IMR-90 (cell line): ENCODE measurements around the gene CGB1. TPM values are rescaled to one million over a fixed set of nuclear protein-coding genes. Genes with fewer than 3 reads are reported as not detected.

Source experiments
- ATAC-seq: fragments of 200-7000 bp; cut with Tn5 transposase; 2 replicates; pipeline ENCODE4 v1.9.1; 2020; ENCODE audit warnings: low read depth, mild to moderate bottlenecking, moderate library complexity
- BruUV-seq: library from RNA; stranded (reverse); fragments of 400-500 nt; replicated peaks from 2 replicates; lab custom pipeline; 2021; lab: Mats Ljungman, UMichigan
- CTCF ChIA-PET: fragments of 300-600 bp; formaldehyde crosslinking; extraction: SDS; loops from one replicate; lab custom pipeline; 2021; ENCODE audit warnings: antibody characterized with exemption; lab: Yijun Ruan, JAX
- POLR2A ChIA-PET: fragments of 300-600 bp; sonication (Branson Sonifier 250); formaldehyde crosslinking; loops from one replicate; lab custom pipeline; 2022; ENCODE audit warnings: antibody characterized with exemption; ENCODE audit not compliant: unreplicated experiment; lab: Charles Lee
- DNase-seq: peaks from one replicate; pipeline ENCODE4 v3.0.0; 2013
- H2AFZ ChIP-seq: replicated peaks from 2 replicates; pipeline ENCODE3; 2013; ENCODE audit warnings: low read length, mild to moderate bottlenecking; ENCODE audit not compliant: poor library complexity
- H2AK5ac ChIP-seq: 2 replicates; pipeline ENCODE4 v1.6.1; 2013; ENCODE audit warnings: low read depth, low read length, inconsistent platforms
- H2AK9ac ChIP-seq: replicated peaks from 2 replicates; pipeline ENCODE3; 2013; ENCODE audit warnings: mild to moderate bottlenecking, low read depth, low read length, moderate library complexity; ENCODE audit not compliant: poor library complexity
- H2BK120ac ChIP-seq: 2 replicates; pipeline ENCODE4 v1.6.1; 2013; ENCODE audit warnings: low read depth, low read length, inconsistent platforms
- H2BK15ac ChIP-seq: 3 replicates; pipeline ENCODE4 v1.6.1; 2013; ENCODE audit warnings: low read depth, low read length, inconsistent platforms
- H2BK20ac ChIP-seq: 2 replicates; pipeline ENCODE4 v1.6.1; 2013; ENCODE audit warnings: low read depth, mild to moderate bottlenecking, inconsistent platforms, low read length, moderate library complexity
- H2BK5ac ChIP-seq: 2 replicates; pipeline ENCODE4 v1.6.1; 2013; ENCODE audit warnings: mild to moderate bottlenecking, low read depth, low read length, inconsistent platforms; ENCODE audit not compliant: poor library complexity, severe bottlenecking
- H3K14ac ChIP-seq: replicated peaks from 2 replicates; pipeline ENCODE4 v1.6.1; 2013; ENCODE audit warnings: low read depth, low read length, inconsistent platforms
- H3K18ac ChIP-seq: 2 replicates; pipeline ENCODE4 v1.6.1; 2013; ENCODE audit warnings: low read depth, low read length, control low read depth
- H3K23ac ChIP-seq: 2 replicates; pipeline ENCODE4 v1.6.1; 2013; ENCODE audit warnings: low read depth, low read length, inconsistent platforms
- H3K27ac ChIP-seq: 2 replicates; pipeline ENCODE4 v1.5.1; 2013; ENCODE audit warnings: mild to moderate bottlenecking, control low read depth, low read length; ENCODE audit not compliant: insufficient read depth
- H3K27me3 ChIP-seq: 2 replicates; pipeline ENCODE4 v1.6.1; 2013; ENCODE audit warnings: low read length; ENCODE audit not compliant: control insufficient read depth, insufficient read depth
- H3K36me3 ChIP-seq: 2 replicates; pipeline ENCODE4 v1.6.1; 2013; ENCODE audit warnings: low read length, mixed read lengths; ENCODE audit not compliant: control insufficient read depth, insufficient read depth
- H3K4ac ChIP-seq: 2 replicates; pipeline ENCODE4 v1.6.1; 2013; ENCODE audit warnings: low read depth, low read length, inconsistent platforms
- H3K4me1 ChIP-seq: 2 replicates; pipeline ENCODE4 v1.6.1; 2013; ENCODE audit warnings: low read length, mixed read lengths; ENCODE audit not compliant: control insufficient read depth, insufficient read depth
- H3K4me2 ChIP-seq: 2 replicates; pipeline ENCODE4 v1.6.1; 2013; ENCODE audit warnings: low read depth, mild to moderate bottlenecking, control low read depth, low read length, moderate library complexity
- H3K4me3 ChIP-seq: 2 replicates; pipeline ENCODE4 v1.5.1; 2013; ENCODE audit warnings: low read depth, mild to moderate bottlenecking, control low read depth, low read length, moderate library complexity; ENCODE audit not compliant: insufficient read depth
- H3K56ac ChIP-seq: 2 replicates; pipeline ENCODE4 v1.6.1; 2013; ENCODE audit warnings: low read length, inconsistent platforms; ENCODE audit not compliant: insufficient read depth; ENCODE audit errors: extremely low read depth
- H3K79me1 ChIP-seq, 2 experiments: 2 replicates each; pipeline ENCODE4 v1.6.1; 2013; ENCODE audit warnings: low read length in 2 of 2, inconsistent platforms in 1 of 2, low read depth in 1 of 2
- H3K9ac ChIP-seq: 2 replicates; pipeline ENCODE4 v1.6.1; 2013; ENCODE audit warnings: low read depth, low read length, control low read depth
- H3K9me1 ChIP-seq: 2 replicates; pipeline ENCODE4 v1.6.1; 2013; ENCODE audit warnings: low read length, inconsistent platforms; ENCODE audit not compliant: insufficient read depth
- H3K9me3 ChIP-seq: 2 replicates; pipeline ENCODE4 v1.6.1; 2013; ENCODE audit warnings: low read length; ENCODE audit not compliant: control insufficient read depth, insufficient read depth
- H4K20me1 ChIP-seq: 2 replicates; pipeline ENCODE4 v1.6.1; 2013; ENCODE audit warnings: low read length, inconsistent platforms; ENCODE audit not compliant: insufficient read depth
- H4K5ac ChIP-seq: 2 replicates; pipeline ENCODE4 v1.6.1; 2013; ENCODE audit warnings: mild to moderate bottlenecking, low read depth, low read length, control low read depth
- H4K8ac ChIP-seq, 2 experiments: 2 replicates each; pipeline ENCODE4 v1.6.1; 2013; ENCODE audit warnings: low read depth in 2 of 2, low read length in 2 of 2, control low read depth in 1 of 2, inconsistent platforms in 1 of 2
- H4K91ac ChIP-seq: 2 replicates; pipeline ENCODE4 v1.6.1; 2013; ENCODE audit warnings: low read depth, low read length, inconsistent platforms; ENCODE audit not compliant: insufficient read depth
- CTCF ChIP-seq: conservative IDR thresholded peaks from 2 replicates; pipeline ENCODE4 v1.5.1; 2012; ENCODE audit warnings: mild to moderate bottlenecking, low read depth, low read length, improper control_type of control experiment
- RAD21 ChIP-seq: IDR thresholded peaks from 2 replicates; pipeline ENCODE4 v1.6.1; 2012; ENCODE audit warnings: low read length, improper control_type of control experiment
- SMC3 ChIP-seq: fragments of 150-350 bp; IDR thresholded peaks from 2 replicates; pipeline ENCODE4 v1.6.1; 2016; ENCODE audit warnings: low read depth, mild to moderate bottlenecking, antibody characterized with exemption, low read length, moderate library complexity
- USF2 ChIP-seq: fragments of 150-350 bp; IDR thresholded peaks from 2 replicates; pipeline ENCODE4 v1.6.1; 2017; ENCODE audit warnings: mild to moderate bottlenecking, antibody characterized with exemption, low read length, low read depth
- WGBS, 2 experiments: methylation state at CpG; one replicate each; pipeline versions ENCODE4 v1.1.5 to v1.1.7; 2013; ENCODE audit warnings: missing lambda C conversion rate in 2 of 2; ENCODE audit not compliant: insufficient read length in 1 of 2; ENCODE audit errors: extremely low coverage in 2 of 2; 5-methylcytosine and 5-hydroxymethylcytosine counted together
- dilution Hi-C: fragments of 300-500 bp; cut with HindIII; formaldehyde crosslinking; loops from one replicate; pipeline ENCODE4 v1.14.3; 2018; ENCODE audit warnings: low sequenced_read_pairs; ENCODE audit not compliant: unreplicated experiment
- in situ Hi-C: fragments of 300-500 bp; cut with MboI; formaldehyde crosslinking; loops from 3 replicates; pipeline ENCODE4 v1.14.3; 2019; ENCODE audit warnings: low sequenced_read_pairs, inconsistent platforms, mixed read lengths
- intact Hi-C: fragments of 100-400 bp; cut with micrococcal nuclease; formaldehyde crosslinking; loops from 2 replicates; pipeline ENCODE4 v1.10.0; 2022
- polyA plus RNA-seq, 3 experiments: library from polyadenylated mRNA; depleted of rRNA; stranded (reverse); fragments of >200 nt; gene quantifications; 2 replicates each; pipeline ENCODE4 v1.2.3, GENCODE V29; 2012; ENCODE audit warnings: low replicate concordance in 1 of 3
- total RNA-seq: library from RNA; depleted of rRNA; stranded (reverse); fragments of >200 nt; gene quantifications from 2 replicates; pipeline ENCODE4 v1.2.3, GENCODE V29; 2012

The CGB1 gene
- total and polyA plus RNA-seq, 2 of the 4 experiments (the other 2 are of a cell fraction), result not detected

- Histone ChIP-seq H4K20me1 (no peaks in the 10 kb centered on the region), H4K91ac (no peak overlapping the region), H3K79me1 (no peaks in the 10 kb centered on the region), H2AK5ac (no peak overlapping the region), H3K9ac (no peak overlapping the region), H3K23ac (no peak overlapping the region), H3K4me1 (no peaks in the 10 kb centered on the region), H3K36me3 (no peaks in the 10 kb centered on the region), H2AFZ (no peak overlapping the region), H2BK15ac (no peak overlapping the region), H3K4me3 (no peak overlapping the region), H4K8ac (no peak overlapping the region), H3K4ac (no peak overlapping the region), H3K56ac (no peak overlapping the region), H3K18ac (no peak overlapping the region), H4K5ac (no peak overlapping the region), H2BK5ac (no peak overlapping the region), H2AK9ac (no peak overlapping the region), H2BK20ac (no peak overlapping the region), H3K14ac (no peak overlapping the region), H3K4me2 (no peak overlapping the region), H3K27me3 (peaks cover 36% of the 10 kb centered on the region), H3K9me3 (peaks cover 18% of the 10 kb centered on the region), H3K9me1 (no peaks in the 10 kb centered on the region), H2BK120ac (no peak overlapping the region), H3K27ac (no peak overlapping the region)
- in situ Hi-C loops (no loop called here), dilution Hi-C loops (no loop called here), intact Hi-C loops (loop anchor here (5.0 kb wide), 1 partner anchor 81 kb away; the partner anchor contains the start of genes GYS1 and RUVBL2)
- ATAC-seq (peak; percentile 35; the same call in 1 of the 2 replicates), DNase-seq (no peak)
- TF ChIP-seq USF2, result no peak
- 0 out of 2 replicates have a peak, but pooled peaks have one; percentile 12 for TF ChIP-seq SMC3
- TF ChIP-seq CTCF, result peak; percentile 15; the same call in 1 of the 2 replicates
- TF ChIP-seq RAD21, result peak; percentile 35
- CTCF ChIA-PET, result interaction anchor here (0.8 to 1.8 kb wide), 6 partner anchors 9 to 80 kb away, joined by 3 to 7 read pairs (median 4); partner anchors contain the start of genes GYS1, NTF4 and RUVBL2
- 77% methylated on average over 10 of the region's 23 CpGs; no CpG with 5 or more reads in 1 of the 2 experiments for WGBS, 2 experiments
- BruUV-seq, result no TSS peak
- POLR2A ChIA-PET, result no interaction called here
Observed at GRCh38 chr19:49073514-49074378, 37.1 kb upstream of the CGB1 start.
